Osteoblast (primary cell): ENCODE measurements around the gene TNNI3K. TPM values are rescaled to one million over a fixed set of nuclear protein-coding genes. Genes with fewer than 3 reads are reported as not detected.

ENCODE experiments used
- DNase-seq: peaks from one replicate; pipeline ENCODE4 v3.0.0; 2011; ENCODE audit warnings: low spot score, mixed read lengths; ENCODE audit not compliant: insufficient read length; ENCODE audit errors: missing footprints
- H2AFZ ChIP-seq: 2 replicates; pipeline ENCODE4 v1.6.0; 2011; ENCODE audit warnings: mild to moderate bottlenecking, low read length
- H3K27ac ChIP-seq: 2 replicates; pipeline ENCODE4 v1.5.1; 2011; ENCODE audit warnings: mild to moderate bottlenecking, low read depth, low read length, moderate library complexity
- H3K27me3 ChIP-seq: 2 replicates; pipeline ENCODE4 v1.6.0; 2012; ENCODE audit warnings: mild to moderate bottlenecking, control low read depth, inconsistent platforms, low read length, moderate library complexity; ENCODE audit not compliant: insufficient read depth
- H3K36me3 ChIP-seq: 2 replicates; pipeline ENCODE4 v1.5.1; 2011; ENCODE audit warnings: mild to moderate bottlenecking, low read length, control low read depth, moderate library complexity; ENCODE audit not compliant: insufficient read depth
- H3K4me1 ChIP-seq: 2 replicates; pipeline ENCODE4 v1.5.1; 2011; ENCODE audit warnings: mild to moderate bottlenecking, low read length, control low read depth, moderate library complexity; ENCODE audit not compliant: insufficient read depth
- H3K4me2 ChIP-seq: 2 replicates; pipeline ENCODE4 v1.6.0; 2011; ENCODE audit warnings: mild to moderate bottlenecking, low read length; ENCODE audit not compliant: insufficient read depth
- H3K4me3 ChIP-seq: fragments of 200-600 bp; sonication (generic); 3 replicates; pipeline ENCODE4 v1.5.1; 2012; ENCODE audit warnings: mild to moderate bottlenecking, low read length, inconsistent platforms; ENCODE audit not compliant: insufficient read depth
- H3K79me2 ChIP-seq: 2 replicates; pipeline ENCODE4 v1.6.0; 2012; ENCODE audit warnings: mild to moderate bottlenecking, low read length, control low read depth, inconsistent platforms; ENCODE audit not compliant: insufficient read depth
- H3K9me3 ChIP-seq: 2 replicates; pipeline ENCODE4 v1.5.1; 2011; ENCODE audit warnings: low read depth, low read length, control low read depth
- H4K20me1 ChIP-seq: 2 replicates; pipeline ENCODE4 v1.6.0; 2012; ENCODE audit warnings: mild to moderate bottlenecking, low read length, control low read depth; ENCODE audit not compliant: insufficient read depth
- total RNA-seq: library from RNA; depleted of rRNA; stranded (reverse); fragments of >200 nt; gene quantifications from 2 replicates; pipeline ENCODE4 v1.2.3, GENCODE V29; 2012
- TF ChIP-seq, protein P1 (sequence below): IDR thresholded peaks from 2 replicates; pipeline ENCODE4 v1.5.1; 2011; ENCODE audit warnings: mild to moderate bottlenecking, low read depth, low read length, moderate library complexity; ENCODE audit errors: extremely low read depth

The TNNI3K gene
- total RNA-seq, 1 donor: 0.72 TPM

- Histone ChIP-seq H3K4me2 (no peak overlapping the region), H3K27me3 (no peaks in the 10 kb centered on the region)
- no peak for DNase-seq
Observed at GRCh38 chr1:74356493-74356892, 121.3 kb downstream of the TNNI3K start.

GRCh38 chr1:74357150-74357549 is 122.0 kb downstream of the TNNI3K start:
- no peak overlapping the region for H3K4me2 ChIP-seq

More at GRCh38 chr1:74356493-74356892, 121.3 kb downstream of the TNNI3K start:
- Histone ChIP-seq H2AFZ (no peak overlapping the region), H3K4me3 (no peak overlapping the region), H3K9me3 (no peaks in the 10 kb centered on the region), H3K79me2 (no peaks in the 10 kb centered on the region), H4K20me1 (no peaks in the 10 kb centered on the region), H3K4me1 (no peaks in the 10 kb centered on the region), H3K36me3 (no peaks in the 10 kb centered on the region), H3K27ac (no peak overlapping the region)
- TF ChIP-seq, protein P1, sequence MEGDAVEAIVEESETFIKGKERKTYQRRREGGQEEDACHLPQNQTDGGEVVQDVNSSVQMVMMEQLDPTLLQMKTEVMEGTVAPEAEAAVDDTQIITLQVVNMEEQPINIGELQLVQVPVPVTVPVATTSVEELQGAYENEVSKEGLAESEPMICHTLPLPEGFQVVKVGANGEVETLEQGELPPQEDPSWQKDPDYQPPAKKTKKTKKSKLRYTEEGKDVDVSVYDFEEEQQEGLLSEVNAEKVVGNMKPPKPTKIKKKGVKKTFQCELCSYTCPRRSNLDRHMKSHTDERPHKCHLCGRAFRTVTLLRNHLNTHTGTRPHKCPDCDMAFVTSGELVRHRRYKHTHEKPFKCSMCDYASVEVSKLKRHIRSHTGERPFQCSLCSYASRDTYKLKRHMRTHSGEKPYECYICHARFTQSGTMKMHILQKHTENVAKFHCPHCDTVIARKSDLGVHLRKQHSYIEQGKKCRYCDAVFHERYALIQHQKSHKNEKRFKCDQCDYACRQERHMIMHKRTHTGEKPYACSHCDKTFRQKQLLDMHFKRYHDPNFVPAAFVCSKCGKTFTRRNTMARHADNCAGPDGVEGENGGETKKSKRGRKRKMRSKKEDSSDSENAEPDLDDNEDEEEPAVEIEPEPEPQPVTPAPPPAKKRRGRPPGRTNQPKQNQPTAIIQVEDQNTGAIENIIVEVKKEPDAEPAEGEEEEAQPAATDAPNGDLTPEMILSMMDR: no peak

GRCh38 chr1:74357756-74358155 is 122.6 kb downstream of the TNNI3K start:
- H3K4me1 ChIP-seq: no peaks in the 10 kb centered on the region
- no peak overlapping the region for H3K27ac ChIP-seq
- TF ChIP-seq, protein P1: no peak
- no peak overlapping the region for H3K4me3 ChIP-seq
- no peaks in the 10 kb centered on the region for H3K79me2 ChIP-seq
- H2AFZ ChIP-seq: no peak overlapping the region
- no peaks in the 10 kb centered on the region for H3K36me3 ChIP-seq
- no peaks in the 10 kb centered on the region for H4K20me1 ChIP-seq
- H3K4me2 ChIP-seq: no peak overlapping the region
- no peaks in the 10 kb centered on the region for H3K27me3 ChIP-seq
- no peaks in the 10 kb centered on the region for H3K9me3 ChIP-seq
- DNase-seq: no peak

More at GRCh38 chr1:74357150-74357549, 122.0 kb downstream of the TNNI3K start:
- Histone ChIP-seq H3K4me1 (no peaks in the 10 kb centered on the region), H3K9me3 (no peaks in the 10 kb centered on the region), H4K20me1 (no peaks in the 10 kb centered on the region), H3K27me3 (no peaks in the 10 kb centered on the region), H3K36me3 (no peaks in the 10 kb centered on the region), H3K79me2 (no peaks in the 10 kb centered on the region), H3K4me3 (no peak overlapping the region), H2AFZ (no peak overlapping the region), H3K27ac (no peak overlapping the region)
- no peak for DNase-seq
- TF ChIP-seq, protein P1: no peak

- no peaks in the 10 kb centered on the region for H3K27me3 ChIP-seq
- no peak for DNase-seq
- H3K4me2 ChIP-seq: no peak overlapping the region
- TF ChIP-seq, protein P1: no peak
- no peak overlapping the region for H3K27ac ChIP-seq
- H2AFZ ChIP-seq: no peak overlapping the region
- H3K4me1 ChIP-seq: no peaks in the 10 kb centered on the region
- no peaks in the 10 kb centered on the region for H3K9me3 ChIP-seq
- H4K20me1 ChIP-seq: no peaks in the 10 kb centered on the region
- H3K36me3 ChIP-seq: no peaks in the 10 kb centered on the region
- no peaks in the 10 kb centered on the region for H3K79me2 ChIP-seq
- H3K4me3 ChIP-seq: no peak overlapping the region
Observed at GRCh38 chr1:74362691-74363090, 127.5 kb downstream of the TNNI3K start.
